Panc1 (cell line): ENCODE measurements around the gene ZNF627. TPM values are rescaled to one million over a fixed set of nuclear protein-coding genes. Genes with fewer than 3 reads are reported as not detected.

Experiments used
- ATAC-seq: fragments of 200-7000 bp; cut with Tn5 transposase; 2 replicates; pipeline ENCODE4 v1.9.1; 2020; ENCODE audit warnings: mild to moderate bottlenecking, moderate library complexity
- BruUV-seq: library from RNA; stranded (reverse); fragments of 400-500 nt; replicated peaks from 2 replicates; lab custom pipeline; 2021; lab: Mats Ljungman, UMichigan
- CTCF ChIA-PET: fragments of 300-600 bp; sonication (Branson Sonifier 250); formaldehyde crosslinking; loops from one replicate; lab custom pipeline; 2022; ENCODE audit warnings: antibody characterized with exemption; lab: Charles Lee
- POLR2A ChIA-PET: fragments of 300-600 bp; sonication (Branson Sonifier 250); formaldehyde crosslinking; loops from one replicate; lab custom pipeline; 2022; ENCODE audit warnings: antibody characterized with exemption; lab: Charles Lee
- DNase-seq: peaks from one replicate; pipeline ENCODE4 v3.0.0-alpha.2; 2010; ENCODE audit warnings: low read depth, low spot score
- H3K27ac ChIP-seq: 2 replicates; pipeline ENCODE4 v1.5.1; 2011; ENCODE audit warnings: mild to moderate bottlenecking, low read length, inconsistent platforms
- H3K27me3 ChIP-seq: fragments of 200-500 bp; sonication (Bioruptor generic); 2 replicates; pipeline ENCODE4 v1.6.0; 2014; ENCODE audit warnings: low read length, inconsistent platforms; ENCODE audit not compliant: control insufficient read depth, insufficient read depth
- H3K36me3 ChIP-seq: fragments of 200-500 bp; sonication (Bioruptor generic); 2 replicates; pipeline ENCODE4 v1.5.1; 2014; ENCODE audit warnings: inconsistent platforms, mild to moderate bottlenecking, low read length, moderate library complexity; ENCODE audit not compliant: control insufficient read depth, insufficient read depth
- H3K4me1 ChIP-seq: 2 replicates; pipeline ENCODE4 v1.5.1; 2011; ENCODE audit warnings: inconsistent platforms, mild to moderate bottlenecking, low read length, moderate library complexity; ENCODE audit not compliant: control insufficient read depth, insufficient read depth
- H3K4me3 ChIP-seq, 2 experiments: 2 replicates each; pipeline ENCODE4 v1.5.1; 2011 to 2012; ENCODE audit warnings: low read depth in 2 of 2, low read length in 2 of 2, mild to moderate bottlenecking in 2 of 2, inconsistent platforms in 1 of 2, moderate library complexity in 1 of 2
- H3K9me3 ChIP-seq: fragments of 200-500 bp; sonication (Bioruptor generic); 2 replicates; pipeline ENCODE4 v1.5.1; 2014; ENCODE audit warnings: low read depth, mild to moderate bottlenecking, inconsistent platforms, low read length, moderate library complexity; ENCODE audit not compliant: control insufficient read depth, insufficient read depth
- CTCF ChIP-seq: fragments of 450-650 bp; IDR thresholded peaks from 2 replicates; pipeline ENCODE4 v1.5.1; 2017; ENCODE audit warnings: mild to moderate bottlenecking
- POLR2AphosphoS5 ChIP-seq: IDR thresholded peaks from 2 replicates; pipeline ENCODE4 v1.6.1; 2012; ENCODE audit warnings: mild to moderate bottlenecking, low read depth, low read length, moderate library complexity
- REST ChIP-seq, 2 experiments: IDR thresholded peaks; 2 replicates each; pipeline ENCODE4 v1.6.1; 2011 to 2012; ENCODE audit warnings: low read depth in 2 of 2, control low read depth in 1 of 2, low read length in 1 of 2, mild to moderate bottlenecking in 1 of 2, moderate library complexity in 1 of 2; ENCODE audit not compliant: insufficient read depth in 1 of 2
- SIN3A ChIP-seq: IDR thresholded peaks from 2 replicates; pipeline ENCODE4 v1.6.1; 2012; ENCODE audit warnings: low read depth, mild to moderate bottlenecking, low read length, moderate library complexity, borderline replicate concordance; ENCODE audit not compliant: insufficient read depth
- TCF7L2 ChIP-seq: IDR thresholded peaks from 2 replicates; pipeline ENCODE4 v1.6.1; 2011; ENCODE audit warnings: mild to moderate bottlenecking, low read depth, low read length, inconsistent platforms
- in situ Hi-C: cut with HindIII; loops from 2 replicates; pipeline ENCODE4 v1.10.0; 2016; ENCODE audit warnings: low sequenced_read_pairs, low pct_unique_long_range_greater_than_20kb
- intact Hi-C: fragments of 100-400 bp; cut with micrococcal nuclease; formaldehyde crosslinking; loops from one replicate; pipeline ENCODE4 v1.10.0; 2022; ENCODE audit not compliant: unreplicated experiment
- total RNA-seq: library from RNA; stranded (reverse); gene quantifications from one replicate; pipeline ENCODE4 v1.2.1, GENCODE V29; 2021; ENCODE audit not compliant: unreplicated experiment

ZNF627 gene
- total RNA-seq, 1 experiment from 2014 or later, result 10.7 TPM

DNA sequence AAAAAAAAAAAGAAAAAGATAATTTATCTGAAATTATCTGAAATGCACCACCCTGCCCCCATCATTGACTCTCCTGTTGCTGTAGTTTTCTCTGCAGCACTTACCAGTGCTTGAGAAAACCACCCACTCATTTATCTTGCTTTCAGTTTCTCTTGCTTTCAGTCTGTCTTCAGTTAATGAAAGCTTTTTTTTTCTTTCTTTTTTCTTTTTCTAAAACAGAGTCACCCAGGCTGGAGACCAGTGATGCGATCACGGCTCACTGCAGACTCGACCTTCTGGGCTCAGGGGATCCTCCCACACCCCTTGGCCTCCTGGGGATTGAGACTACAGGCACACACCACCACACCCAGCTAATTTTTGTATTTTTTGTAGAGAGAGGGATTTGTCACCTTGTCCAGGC is 15.5 kb upstream of the ZNF627 start:
- in situ Hi-C loops, result no loop called here
- Histone ChIP-seq H3K9me3 (no peaks in the 10 kb centered on the region), H3K4me1 (no peaks in the 10 kb centered on the region), H3K36me3 (no peaks in the 10 kb centered on the region), H3K27me3 (no peaks in the 10 kb centered on the region), H3K4me3 (no peak overlapping the region), H3K27ac (no peak overlapping the region)
- ATAC-seq, result no peak
- no peak for DNase-seq
- intact Hi-C loops, result no loop called here
- no TSS peak for BruUV-seq
- POLR2A ChIA-PET, result no interaction called here
- CTCF ChIA-PET, result no interaction called here
- TF ChIP-seq TCF7L2 (no peak), SIN3A (no peak), POLR2AphosphoS5 (no peak), REST (IDR thresholded peaks at IDR 0.05; ENCODE audit: insufficient read depth in 1 of 2, low read depth in 2 of 2, low read length in 1 of 2) (no peak), CTCF (no peak)

- ChIA-PET POLR2A (no interaction called here), CTCF (no interaction called here)
- no peak for DNase-seq
- Histone ChIP-seq H3K4me1 (no peaks in the 10 kb centered on the region), H3K36me3 (no peaks in the 10 kb centered on the region), H3K4me3 (no peak overlapping the region), H3K27ac (no peak overlapping the region), H3K9me3 (no peaks in the 10 kb centered on the region), H3K27me3 (no peaks in the 10 kb centered on the region)
- in situ Hi-C loops, result no loop called here
- intact Hi-C loops, result no loop called here
- no peak for TF ChIP-seq REST (IDR thresholded peaks at IDR 0.05; ENCODE audit: insufficient read depth in 1 of 2, low read depth in 2 of 2, low read length in 1 of 2)
- no peak for TF ChIP-seq POLR2AphosphoS5
- no peak for TF ChIP-seq CTCF
- no peak for TF ChIP-seq TCF7L2
- TF ChIP-seq SIN3A, result no peak
- no peak for ATAC-seq
- no TSS peak for BruUV-seq
Measured at GRCh38 chr19:11586331-11586730, 11.0 kb upstream of the ZNF627 start.
